ENCODE measurements around the gene MLYCD.

MLYCD gene

DNA sequence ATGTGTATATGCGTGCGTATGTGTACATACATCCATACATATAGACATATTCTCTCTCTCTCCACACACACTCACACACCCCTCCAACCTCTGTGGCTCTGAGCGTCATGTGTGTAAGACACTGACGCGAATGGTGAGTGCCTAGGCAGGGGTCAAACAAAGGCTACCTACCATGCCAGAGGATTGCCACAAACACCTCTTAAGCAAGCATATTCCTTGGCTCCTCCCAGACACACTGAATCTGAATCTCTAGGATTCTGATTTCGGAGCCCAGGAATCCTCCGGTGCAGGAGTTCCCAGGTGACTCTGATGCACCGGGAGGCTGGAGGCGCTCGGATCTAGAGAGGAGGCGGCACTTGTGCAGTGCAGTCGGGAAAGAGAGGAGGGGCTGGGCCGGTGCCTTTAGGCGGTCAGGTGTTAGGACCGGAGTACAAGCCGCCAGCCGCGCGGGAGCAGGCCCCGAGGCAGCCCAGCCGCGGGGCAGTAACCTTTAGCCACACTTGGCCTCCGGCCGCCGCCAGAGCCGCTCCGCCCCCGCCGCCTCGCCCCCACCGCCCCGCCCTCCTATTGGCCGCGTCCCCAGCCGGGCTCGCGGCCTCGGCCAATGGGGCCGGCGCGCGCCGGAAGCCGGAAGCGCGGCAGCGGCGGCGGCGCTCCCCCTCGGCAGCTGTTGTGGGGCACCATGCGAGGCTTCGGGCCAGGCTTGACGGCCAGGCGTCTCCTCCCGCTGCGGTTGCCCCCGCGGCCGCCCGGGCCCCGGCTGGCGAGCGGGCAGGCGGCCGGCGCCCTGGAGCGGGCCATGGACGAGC lies at the start of gene MLYCD:
TSS of gene MLYCD (plus strand) at position 653 of the 809 bp plus-strand sequence. CDS start at position 683, 30 bp downstream.
- H3K27ac ChIP-seq (ENCODE audit: low read depth, low read length): peak within 1 kb of the TSS; percentile 79

DNA sequence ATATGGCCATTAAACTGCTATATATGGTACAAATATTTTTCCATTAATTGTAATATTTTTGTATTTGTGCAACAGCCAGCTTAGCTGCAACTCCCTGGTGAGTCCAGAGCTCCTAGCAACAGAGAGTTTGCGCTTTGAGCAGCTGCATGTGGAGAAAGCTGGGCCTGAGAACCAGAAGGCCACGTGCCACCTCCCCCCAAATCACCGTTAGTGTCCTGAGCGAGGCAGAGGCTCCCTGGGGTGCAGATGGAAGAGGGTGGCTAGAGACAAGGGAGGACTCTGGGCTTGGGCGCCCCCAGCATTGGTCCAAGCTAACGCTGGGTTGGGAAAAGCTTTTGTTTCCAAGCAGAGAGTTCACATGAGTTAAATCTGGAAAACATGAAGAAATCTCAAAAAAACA lies 49.5 kb upstream of the MLYCD start:
- Histone ChIP-seq H3K4me3 (ENCODE audit: low read depth in 1 of 5, low read length in 5 of 5) (no peak overlapping the region), H3K27me3 (ENCODE audit: control insufficient read depth in 5 of 5, insufficient read depth in 4 of 5, low read length in 5 of 5) (no peaks in the 10 kb centered on the region), H3K27ac (ENCODE audit: low read depth, low read length) (no peak overlapping the region), H3K9me3 (ENCODE audit: control insufficient read depth in 5 of 5, low read length in 5 of 5) (no peaks in the 10 kb centered on the region), H3K4me1 (ENCODE audit: control insufficient read depth in 5 of 5, insufficient read depth in 5 of 5, low read length in 5 of 5) (peaks cover 0 to 15% (median 10%) of the 10 kb centered on the region in 5 donors), H3K9ac (ENCODE audit: low read length in 5 of 5) (peak overlapping the region in 1 of 5 donors; percentile 29), H3K36me3 (ENCODE audit: control insufficient read depth in 5 of 5, insufficient read depth in 5 of 5, low read length in 5 of 5) (no peaks in the 10 kb centered on the region)

More for the DNA sequence above, at the start of gene MLYCD:
- peak within 1 kb of the TSS; percentile 77 to 84 (median 82) for H3K9ac ChIP-seq (ENCODE audit: low read length in 5 of 5)
- H3K4me3 ChIP-seq (ENCODE audit: low read depth in 1 of 5, low read length in 5 of 5): peak within 1 kb of the TSS; percentile 74 to 91 (median 81)
- peaks cover 2 to 39% (median 34%) of the 10 kb centered on the region in 5 donors for H3K4me1 ChIP-seq (ENCODE audit: control insufficient read depth in 5 of 5, insufficient read depth in 5 of 5, low read length in 5 of 5)
- H3K9me3 ChIP-seq (ENCODE audit: control insufficient read depth in 5 of 5, low read length in 5 of 5): no peaks in the 10 kb centered on the region
- no peaks in the 10 kb centered on the region for H3K27me3 ChIP-seq (ENCODE audit: control insufficient read depth in 5 of 5, insufficient read depth in 4 of 5, low read length in 5 of 5)
- H3K36me3 ChIP-seq (ENCODE audit: control insufficient read depth in 5 of 5, insufficient read depth in 5 of 5, low read length in 5 of 5): no peaks in the 10 kb centered on the region

DNA sequence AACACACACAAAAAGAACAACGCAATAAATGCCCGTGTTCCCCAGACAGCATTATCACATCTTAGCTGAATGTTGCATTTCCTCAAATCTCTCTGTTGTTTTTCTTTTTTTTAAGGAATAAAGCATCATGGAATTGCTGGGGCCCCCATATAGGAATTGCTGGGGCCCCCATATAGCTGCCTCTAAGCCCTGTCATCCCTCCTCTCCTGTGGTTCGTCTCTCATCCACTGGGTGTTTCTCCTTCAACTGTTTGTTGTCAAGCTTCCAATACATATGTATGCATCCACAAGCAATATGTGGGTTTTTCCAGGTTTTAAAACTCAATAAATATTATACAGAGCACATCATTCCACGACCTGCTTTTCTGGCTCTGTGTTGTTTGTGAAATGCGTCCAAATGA lies 48.0 kb upstream of the MLYCD start:
- Histone ChIP-seq H3K9ac (ENCODE audit: low read length in 5 of 5) (no peak overlapping the region), H3K4me1 (ENCODE audit: control insufficient read depth in 5 of 5, insufficient read depth in 5 of 5, low read length in 5 of 5) (peaks cover 0 to 15% (median 10%) of the 10 kb centered on the region in 5 donors), H3K27me3 (ENCODE audit: control insufficient read depth in 5 of 5, insufficient read depth in 4 of 5, low read length in 5 of 5) (no peaks in the 10 kb centered on the region), H3K9me3 (ENCODE audit: control insufficient read depth in 5 of 5, low read length in 5 of 5) (no peaks in the 10 kb centered on the region), H3K27ac (ENCODE audit: low read depth, low read length) (no peak overlapping the region), H3K36me3 (ENCODE audit: control insufficient read depth in 5 of 5, insufficient read depth in 5 of 5, low read length in 5 of 5) (no peaks in the 10 kb centered on the region), H3K4me3 (ENCODE audit: low read depth in 1 of 5, low read length in 5 of 5) (no peak overlapping the region)

DNA sequence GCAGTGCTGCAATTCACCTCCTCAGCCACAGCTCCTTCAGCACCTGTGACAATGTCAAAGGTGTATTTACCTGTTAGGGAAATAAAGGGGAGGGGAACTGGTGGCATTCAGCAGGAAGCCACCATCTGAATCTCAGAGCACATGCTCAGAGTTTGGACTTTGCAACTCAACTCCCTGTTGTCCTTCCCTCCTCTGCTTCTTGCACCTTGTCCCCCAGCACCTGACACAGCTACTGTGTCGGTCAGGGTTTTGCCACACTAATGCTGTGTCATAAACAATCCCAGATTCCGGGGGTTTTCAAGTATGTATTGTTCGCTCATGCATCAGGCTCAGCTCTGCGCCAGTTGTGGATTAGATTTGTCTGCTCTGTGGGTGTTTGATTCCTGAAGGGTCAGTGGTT lies 47.4 kb upstream of the MLYCD start:
- Histone ChIP-seq H3K27me3 (ENCODE audit: control insufficient read depth in 5 of 5, insufficient read depth in 4 of 5, low read length in 5 of 5) (no peaks in the 10 kb centered on the region), H3K4me1 (ENCODE audit: control insufficient read depth in 5 of 5, insufficient read depth in 5 of 5, low read length in 5 of 5) (peaks cover 0 to 15% (median 10%) of the 10 kb centered on the region in 5 donors), H3K27ac (ENCODE audit: low read depth, low read length) (no peak overlapping the region), H3K9ac (ENCODE audit: low read length in 5 of 5) (no peak overlapping the region), H3K9me3 (ENCODE audit: control insufficient read depth in 5 of 5, low read length in 5 of 5) (no peaks in the 10 kb centered on the region), H3K4me3 (ENCODE audit: low read depth in 1 of 5, low read length in 5 of 5) (no peak overlapping the region), H3K36me3 (ENCODE audit: control insufficient read depth in 5 of 5, insufficient read depth in 5 of 5, low read length in 5 of 5) (no peaks in the 10 kb centered on the region)

- no peaks in the 10 kb centered on the region for H3K36me3 ChIP-seq (ENCODE audit: control insufficient read depth in 5 of 5, insufficient read depth in 5 of 5, low read length in 5 of 5)
- no peaks in the 10 kb centered on the region for H3K27me3 ChIP-seq (ENCODE audit: control insufficient read depth in 5 of 5, insufficient read depth in 4 of 5, low read length in 5 of 5)
- H3K9me3 ChIP-seq (ENCODE audit: control insufficient read depth in 5 of 5, low read length in 5 of 5): no peaks in the 10 kb centered on the region
- H3K4me1 ChIP-seq (ENCODE audit: control insufficient read depth in 5 of 5, insufficient read depth in 5 of 5, low read length in 5 of 5): peaks cover 0 to 12% (median 10%) of the 10 kb centered on the region in 5 donors
- H3K4me3 ChIP-seq (ENCODE audit: low read depth in 1 of 5, low read length in 5 of 5): no peak overlapping the region
- no peak overlapping the region for H3K9ac ChIP-seq (ENCODE audit: low read length in 5 of 5)
- H3K27ac ChIP-seq (ENCODE audit: low read depth, low read length): no peak overlapping the region
These were observed 46.1 kb upstream of the MLYCD start for GRCh38 chr16:83852774-83853173.

DNA sequence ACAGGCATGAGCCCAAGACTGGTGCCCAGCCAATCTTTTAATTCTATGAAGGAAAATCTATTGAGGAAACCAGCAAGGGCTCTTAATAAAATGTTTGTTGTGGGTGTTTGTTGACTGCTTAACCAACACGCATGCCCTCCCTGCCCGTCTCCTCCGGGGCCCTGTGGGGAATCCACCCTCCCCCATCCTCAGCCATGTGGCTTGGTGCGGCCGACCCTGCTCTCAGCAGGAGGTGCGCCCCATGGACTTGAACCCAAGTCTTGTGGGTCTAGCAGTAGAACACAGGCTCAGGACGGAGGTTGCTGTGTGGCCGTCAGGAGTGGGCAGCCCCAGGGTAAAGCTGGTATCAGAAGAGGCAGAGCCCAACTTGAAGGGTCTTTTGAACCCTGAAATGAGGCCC lies 45.1 kb upstream of the MLYCD start:
- Histone ChIP-seq H3K9me3 (ENCODE audit: control insufficient read depth in 5 of 5, low read length in 5 of 5) (no peaks in the 10 kb centered on the region), H3K9ac (ENCODE audit: low read length in 5 of 5) (no peak overlapping the region), H3K4me3 (ENCODE audit: low read depth in 1 of 5, low read length in 5 of 5) (no peak overlapping the region), H3K27me3 (ENCODE audit: control insufficient read depth in 5 of 5, insufficient read depth in 4 of 5, low read length in 5 of 5) (no peaks in the 10 kb centered on the region), H3K27ac (ENCODE audit: low read depth, low read length) (no peak overlapping the region), H3K4me1 (ENCODE audit: control insufficient read depth in 5 of 5, insufficient read depth in 5 of 5, low read length in 5 of 5) (peaks cover 0 to 11% (median 10%) of the 10 kb centered on the region in 5 donors), H3K36me3 (ENCODE audit: control insufficient read depth in 5 of 5, insufficient read depth in 5 of 5, low read length in 5 of 5) (no peaks in the 10 kb centered on the region)

DNA sequence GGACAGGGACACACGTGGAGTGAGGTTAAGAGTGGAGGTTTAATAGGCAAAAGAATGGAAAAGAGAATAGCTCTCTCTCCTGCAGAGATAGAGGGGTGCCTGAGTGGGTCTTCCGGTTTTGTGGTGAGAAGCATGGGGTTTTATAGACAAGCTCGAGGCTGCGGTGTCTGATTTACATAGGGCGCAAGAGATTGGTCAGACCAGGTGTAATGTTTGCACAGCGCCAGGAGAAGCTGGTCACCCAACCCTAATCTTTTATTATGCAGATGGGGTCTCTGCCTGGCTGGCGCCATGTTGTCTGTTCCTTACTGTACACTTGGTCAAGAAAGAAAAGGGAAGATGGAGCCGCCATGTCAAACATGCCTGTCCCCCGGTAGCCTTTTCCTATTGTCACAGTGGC lies 44.5 kb upstream of the MLYCD start:
- H3K27me3 ChIP-seq (ENCODE audit: control insufficient read depth in 5 of 5, insufficient read depth in 4 of 5, low read length in 5 of 5): no peaks in the 10 kb centered on the region
- no peak overlapping the region for H3K9ac ChIP-seq (ENCODE audit: low read length in 5 of 5)
- no peak overlapping the region for H3K27ac ChIP-seq (ENCODE audit: low read depth, low read length)
- no peak overlapping the region for H3K4me3 ChIP-seq (ENCODE audit: low read depth in 1 of 5, low read length in 5 of 5)
- no peaks in the 10 kb centered on the region for H3K36me3 ChIP-seq (ENCODE audit: control insufficient read depth in 5 of 5, insufficient read depth in 5 of 5, low read length in 5 of 5)
- no peaks in the 10 kb centered on the region for H3K9me3 ChIP-seq (ENCODE audit: control insufficient read depth in 5 of 5, low read length in 5 of 5)
- H3K4me1 ChIP-seq (ENCODE audit: control insufficient read depth in 5 of 5, insufficient read depth in 5 of 5, low read length in 5 of 5): peaks cover 0 to 9% (median 5%) of the 10 kb centered on the region in 5 donors

GRCh38 chr16:83856792-83857191 lies 42.1 kb upstream of the MLYCD start:
- H3K36me3 ChIP-seq (ENCODE audit: control insufficient read depth in 5 of 5, insufficient read depth in 5 of 5, low read length in 5 of 5): no peaks in the 10 kb centered on the region
- no peaks in the 10 kb centered on the region for H3K4me1 ChIP-seq (ENCODE audit: control insufficient read depth in 5 of 5, insufficient read depth in 5 of 5, low read length in 5 of 5)

GRCh38 chr16:83859265-83859664 lies 39.6 kb upstream of the MLYCD start:
- Histone ChIP-seq H3K9ac (ENCODE audit: low read length in 5 of 5) (no peak overlapping the region), H3K4me3 (ENCODE audit: low read depth in 1 of 5, low read length in 5 of 5) (no peak overlapping the region), H3K9me3 (ENCODE audit: control insufficient read depth in 5 of 5, low read length in 5 of 5) (no peaks in the 10 kb centered on the region), H3K36me3 (ENCODE audit: control insufficient read depth in 5 of 5, insufficient read depth in 5 of 5, low read length in 5 of 5) (no peaks in the 10 kb centered on the region), H3K27ac (ENCODE audit: low read depth, low read length) (no peak overlapping the region), H3K27me3 (ENCODE audit: control insufficient read depth in 5 of 5, insufficient read depth in 4 of 5, low read length in 5 of 5) (no peaks in the 10 kb centered on the region), H3K4me1 (ENCODE audit: control insufficient read depth in 5 of 5, insufficient read depth in 5 of 5, low read length in 5 of 5) (no peaks in the 10 kb centered on the region)

More at GRCh38 chr16:83856792-83857191, 42.1 kb upstream of the MLYCD start:
- Histone ChIP-seq H3K4me3 (ENCODE audit: low read depth in 1 of 5, low read length in 5 of 5) (no peak overlapping the region), H3K27me3 (ENCODE audit: control insufficient read depth in 5 of 5, insufficient read depth in 4 of 5, low read length in 5 of 5) (no peaks in the 10 kb centered on the region), H3K9me3 (ENCODE audit: control insufficient read depth in 5 of 5, low read length in 5 of 5) (no peaks in the 10 kb centered on the region), H3K27ac (ENCODE audit: low read depth, low read length) (no peak overlapping the region), H3K9ac (ENCODE audit: low read length in 5 of 5) (no peak overlapping the region)

DNA sequence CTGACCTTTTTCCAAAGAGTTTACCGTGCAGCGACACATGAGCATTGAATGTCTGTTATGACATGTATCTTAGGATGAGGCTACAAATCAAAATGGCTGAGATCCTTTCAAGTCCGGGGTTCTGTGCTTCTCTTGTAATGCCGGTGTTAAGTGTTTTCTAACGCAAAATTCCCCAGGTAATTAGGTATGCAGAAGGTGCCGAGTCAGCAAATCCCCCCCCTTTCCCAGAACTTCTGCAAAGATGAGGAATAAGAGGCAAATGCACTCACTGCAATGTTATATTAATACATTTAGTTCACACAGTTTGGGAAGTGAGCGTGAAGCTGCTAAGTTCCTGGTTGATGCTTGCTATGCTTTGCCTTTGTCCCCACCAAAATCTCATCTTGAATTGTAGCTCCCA lies 36.3 kb upstream of the MLYCD start:
- Histone ChIP-seq H3K9me3 (ENCODE audit: control insufficient read depth in 5 of 5, low read length in 5 of 5) (no peaks in the 10 kb centered on the region), H3K36me3 (ENCODE audit: control insufficient read depth in 5 of 5, insufficient read depth in 5 of 5, low read length in 5 of 5) (no peaks in the 10 kb centered on the region), H3K9ac (ENCODE audit: low read length in 5 of 5) (no peak overlapping the region), H3K27me3 (ENCODE audit: control insufficient read depth in 5 of 5, insufficient read depth in 4 of 5, low read length in 5 of 5) (no peaks in the 10 kb centered on the region), H3K27ac (ENCODE audit: low read depth, low read length) (no peak overlapping the region), H3K4me1 (ENCODE audit: control insufficient read depth in 5 of 5, insufficient read depth in 5 of 5, low read length in 5 of 5) (no peaks in the 10 kb centered on the region), H3K4me3 (ENCODE audit: low read depth in 1 of 5, low read length in 5 of 5) (no peak overlapping the region)
